H9 (cell line): ENCODE measurements around the gene TUB. TPM values are rescaled to one million over a fixed set of nuclear protein-coding genes. Genes with fewer than 3 reads are reported as not detected.

Experiments
- DNase-seq: peaks from one replicate; pipeline ENCODE4 v3.0.0-alpha.2; 2017
- H2AFZ ChIP-seq: one replicate; pipeline ENCODE4 v1.6.1; 2013; ENCODE audit warnings: mild to moderate bottlenecking, low read length, control low read depth, moderate library complexity
- H2AK5ac ChIP-seq: 2 replicates; pipeline ENCODE4 v1.6.1; 2013; ENCODE audit warnings: low read length, control low read depth, mixed read lengths; ENCODE audit not compliant: insufficient read length
- H2BK120ac ChIP-seq: one replicate; pipeline ENCODE4 v1.6.1; 2013; ENCODE audit warnings: low read depth, mild to moderate bottlenecking, low read length, control low read depth, inconsistent platforms; ENCODE audit not compliant: poor library complexity, severe bottlenecking
- H2BK12ac ChIP-seq: 2 replicates; pipeline ENCODE4 v1.6.1; 2013; ENCODE audit warnings: low read length, control low read depth, mixed read lengths, low read depth; ENCODE audit not compliant: insufficient read length
- H2BK15ac ChIP-seq: 2 replicates; pipeline ENCODE4 v1.6.1; 2013; ENCODE audit warnings: low read depth, low read length, control low read depth
- H2BK20ac ChIP-seq: one replicate; pipeline ENCODE4 v1.6.1; 2013; ENCODE audit warnings: low read depth, mild to moderate bottlenecking, low read length, control low read depth, inconsistent platforms; ENCODE audit not compliant: poor library complexity, severe bottlenecking
- H2BK5ac ChIP-seq: 2 replicates; pipeline ENCODE4 v1.6.1; 2013; ENCODE audit warnings: low read length, control low read depth, mixed read lengths; ENCODE audit not compliant: insufficient read length
- H3K14ac ChIP-seq: 2 replicates; pipeline ENCODE4 v1.6.1; 2013; ENCODE audit warnings: low read length, control low read depth; ENCODE audit not compliant: insufficient read depth
- H3K18ac ChIP-seq: 2 replicates; pipeline ENCODE4 v1.6.1; 2013; ENCODE audit warnings: low read depth, mild to moderate bottlenecking, mixed read lengths, low read length, control low read depth; ENCODE audit not compliant: insufficient read length
- H3K23ac ChIP-seq: 2 replicates; pipeline ENCODE4 v1.6.1; 2013; ENCODE audit warnings: low read length, control low read depth, mixed read lengths, low read depth; ENCODE audit not compliant: insufficient read length
- H3K23me2 ChIP-seq: 2 replicates; pipeline ENCODE4 v1.6.1; 2013; ENCODE audit warnings: low read depth, mild to moderate bottlenecking, mixed read lengths, low read length, control low read depth; ENCODE audit not compliant: insufficient read length, poor library complexity, severe bottlenecking
- H3K27ac ChIP-seq: 2 replicates; pipeline ENCODE4 v1.5.1; 2013; ENCODE audit warnings: low read length, control low read depth, mixed read lengths, low read depth; ENCODE audit not compliant: insufficient read length
- H3K27me3 ChIP-seq: 2 replicates; pipeline ENCODE4 v1.6.1; 2013; ENCODE audit warnings: low read length, control low read depth, inconsistent platforms; ENCODE audit not compliant: insufficient read depth
- H3K4ac ChIP-seq: 2 replicates; pipeline ENCODE4 v1.6.1; 2013; ENCODE audit warnings: low read depth, mild to moderate bottlenecking, control low read depth, inconsistent platforms, low read length, moderate library complexity
- H3K4me1 ChIP-seq: 2 replicates; pipeline ENCODE4 v1.6.1; 2013; ENCODE audit warnings: low read length, control low read depth, inconsistent platforms; ENCODE audit not compliant: insufficient read depth
- H3K4me2 ChIP-seq: 2 replicates; pipeline ENCODE4 v1.6.1; 2013; ENCODE audit warnings: low read length, control low read depth, mixed read lengths; ENCODE audit not compliant: insufficient read length, insufficient read depth
- H3K56ac ChIP-seq: 2 replicates; pipeline ENCODE4 v1.6.1; 2013; ENCODE audit warnings: low read depth, mild to moderate bottlenecking, mixed read lengths, low read length, control low read depth; ENCODE audit not compliant: insufficient read length
- H3K79me1 ChIP-seq: 2 replicates; pipeline ENCODE4 v1.6.1; 2013; ENCODE audit warnings: low read depth, mild to moderate bottlenecking, moderate library complexity, low read length, control low read depth, inconsistent platforms; ENCODE audit not compliant: insufficient read depth, poor library complexity, severe bottlenecking
- H3K79me2 ChIP-seq: 2 replicates; pipeline ENCODE4 v1.6.1; 2013; ENCODE audit warnings: low read length, control low read depth, inconsistent platforms; ENCODE audit not compliant: insufficient read depth
- H3K9ac ChIP-seq: 2 replicates; pipeline ENCODE4 v1.6.1; 2013; ENCODE audit warnings: low read length, control low read depth, mixed read lengths; ENCODE audit not compliant: insufficient read length; ENCODE audit errors: extremely low read depth
- H3K9me3 ChIP-seq: one replicate; pipeline ENCODE4 v1.6.1; 2013; ENCODE audit warnings: low read depth, low read length, inconsistent platforms; ENCODE audit not compliant: control insufficient read depth
- H3T11ph ChIP-seq: one replicate; pipeline ENCODE4 v1.6.1; 2013; ENCODE audit warnings: mild to moderate bottlenecking, low read length, control low read depth, inconsistent platforms
- H4K20me1 ChIP-seq: one replicate; pipeline ENCODE4 v1.6.1; 2013; ENCODE audit not compliant: control insufficient read depth, insufficient read length, insufficient read depth
- H4K5ac ChIP-seq: 2 replicates; pipeline ENCODE4 v1.6.1; 2013; ENCODE audit warnings: low read depth, mild to moderate bottlenecking, mixed read lengths, low read length, control low read depth; ENCODE audit not compliant: insufficient read length
- H4K8ac ChIP-seq: replicated peaks from 2 replicates; pipeline ENCODE4 v1.6.1; 2013; ENCODE audit warnings: low read length, control low read depth, mixed read lengths, low read depth; ENCODE audit not compliant: insufficient read length
- H4K91ac ChIP-seq: 2 replicates; pipeline ENCODE4 v1.6.1; 2013; ENCODE audit warnings: low read depth, mild to moderate bottlenecking, moderate library complexity, mixed read lengths, low read length, control low read depth; ENCODE audit not compliant: insufficient read length
- H3K27ac Mint-ChIP-seq, 3 experiments: 2 replicates in 2 of 3; 3 replicates in 1 of 3; pipeline ENCODE4 v1.8.0; 2020 to 2021; ENCODE audit warnings: mixed read lengths in 3 of 3, mild to moderate bottlenecking in 1 of 3, moderate library complexity in 1 of 3
- H3K27me3 Mint-ChIP-seq: 2 replicates; pipeline ENCODE4 v1.8.0; 2021; ENCODE audit warnings: low read depth, mild to moderate bottlenecking, moderate library complexity, mixed read lengths
- H3K36me3 Mint-ChIP-seq, 3 experiments: 2 replicates in 2 of 3; 3 replicates in 1 of 3; pipeline ENCODE4 v1.8.0; 2020 to 2021; ENCODE audit warnings: low read depth in 3 of 3, mixed read lengths in 3 of 3; ENCODE audit not compliant: insufficient read depth in 1 of 3
- H3K4me1 Mint-ChIP-seq, 2 experiments: 2 replicates each; pipeline ENCODE4 v1.8.0; 2020; ENCODE audit warnings: mixed read lengths in 2 of 2
- H3K4me3 Mint-ChIP-seq, 2 experiments: 2 replicates in 1 of 2; 3 replicates in 1 of 2; pipeline ENCODE4 v1.8.0; 2020 to 2021; ENCODE audit warnings: mild to moderate bottlenecking in 2 of 2, mixed read lengths in 2 of 2, moderate library complexity in 1 of 2
- H3K9me3 Mint-ChIP-seq, 2 experiments: 2 replicates in 1 of 2; 3 replicates in 1 of 2; pipeline ENCODE4 v1.8.0; 2020; ENCODE audit warnings: mild to moderate bottlenecking in 2 of 2, mixed read lengths in 2 of 2, moderate library complexity in 1 of 2
- CTCF ChIP-seq: fragments of 200-600 bp; sonication (generic); conservative IDR thresholded peaks from 3 replicates; pipeline ENCODE4 v1.8.0; 2021; ENCODE audit warnings: antibody characterized with exemption, mild to moderate bottlenecking
- WGBS: extraction: QIAGEN DNeasy Blood & Tissue Kit; methylation state at CpG from one replicate; pipeline ENCODE4 v1.1.7; 2013; ENCODE audit warnings: missing lambda C conversion rate, low lambda C conversion rate, mixed read lengths; ENCODE audit not compliant: insufficient read length; ENCODE audit errors: extremely low coverage; 5-methylcytosine and 5-hydroxymethylcytosine counted together
- total RNA-seq: library from RNA; stranded (reverse); gene quantifications from 2 replicates; pipeline ENCODE4 v1.2.1, GENCODE V29; 2021

The TUB gene
- total RNA-seq, 1 experiment from 2014 or later, result 14.8 TPM

- H2BK12ac ChIP-seq, result no peak overlapping the region
- Mint-ChIP-seq H3K9me3 (no peaks in the 10 kb centered on the region), H3K4me1 (peaks cover 0 to under 1% of the 10 kb centered on the region in 2 experiments; a peak in 1 of 4 replicates), H3K27me3 (peaks cover 2% of the 10 kb centered on the region), H3K4me3 (no peak overlapping the region), H3K27ac (no peak overlapping the region), H3K36me3 (peaks cover 18 to 46% (median 27%) of the 10 kb centered on the region in 3 experiments; a peak in 5 of 7 replicates)
- H4K5ac ChIP-seq, result no peak overlapping the region
- DNase-seq, result no peak
- no peak overlapping the region for H4K8ac ChIP-seq
- no peak overlapping the region for H2BK15ac ChIP-seq
- H2AK5ac ChIP-seq, result no peak overlapping the region
- H2BK5ac ChIP-seq, result no peak overlapping the region
- H3K79me1 ChIP-seq, result no peaks in the 10 kb centered on the region
- H3K9ac ChIP-seq, result no peak overlapping the region
- H2BK120ac ChIP-seq, result no peak overlapping the region
- H4K20me1 ChIP-seq, result no peaks in the 10 kb centered on the region
- H3K4me1 ChIP-seq, result no peaks in the 10 kb centered on the region
- no peaks in the 10 kb centered on the region for H3K79me2 ChIP-seq
- H3T11ph ChIP-seq, result no peak overlapping the region
- no peak overlapping the region for H3K56ac ChIP-seq
- no peak overlapping the region for H3K4ac ChIP-seq
- H3K23me2 ChIP-seq, result no peaks in the 10 kb centered on the region
- no peak overlapping the region for H3K27ac ChIP-seq
- H4K91ac ChIP-seq, result no peak overlapping the region
- no peak overlapping the region for H2AFZ ChIP-seq
- H3K9me3 ChIP-seq, result no peaks in the 10 kb centered on the region
- WGBS, result no CpG with 5 or more reads among the region's 2 CpGs
- H3K27me3 ChIP-seq, result no peaks in the 10 kb centered on the region
- no peak for TF ChIP-seq CTCF
- H3K4me2 ChIP-seq, result no peak overlapping the region
- no peak overlapping the region for H3K18ac ChIP-seq
- no peak overlapping the region for H2BK20ac ChIP-seq
- no peak overlapping the region for H3K14ac ChIP-seq
- H3K23ac ChIP-seq, result no peak overlapping the region
These were observed 16.9 kb downstream of the TUB start for GRCh38 chr11:8097926-8098325.
